Measurements from ENCODE around the gene RPS6KA1. TPM values are rescaled to one million over a fixed set of nuclear protein-coding genes. Genes with fewer than 3 reads are reported as not detected.
"Not testable (repeated sequence)": the region's sequence is repeated elsewhere in the genome, so short reads cannot be mapped to it uniquely, and the experiment has no call there.

RPS6KA1 gene
- total and polyA plus RNA-seq, 10 of the 15 experiments (the other 5 are each of a cell fraction or from before 2014, with no cell fraction given) = 5.0 to 136 (median 91.5) TPM

DNA sequence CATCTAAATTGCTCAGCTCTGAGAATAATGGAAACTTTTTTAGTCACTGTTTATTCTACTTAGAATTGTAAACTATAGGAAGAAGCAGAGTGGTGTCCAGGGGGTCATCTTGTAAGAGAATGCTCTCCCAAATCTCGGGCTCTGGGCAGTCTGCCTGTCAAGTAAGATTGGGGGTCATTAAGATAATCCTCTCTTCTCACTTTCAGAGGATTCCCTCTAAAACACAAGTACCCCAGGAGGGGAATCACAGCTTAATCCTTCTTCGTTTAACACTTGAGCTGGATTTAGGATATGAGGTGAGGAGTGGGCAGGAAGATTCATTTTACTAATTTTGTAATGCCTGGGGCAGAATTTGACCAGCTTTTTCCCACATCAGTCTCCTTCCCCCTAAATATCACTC is 81.2 kb downstream of the RPS6KA1 start (continued):
- TF ChIP-seq ASH2L (IDR thresholded peaks at IDR 0.05; ENCODE audit: borderline replicate concordance, low read depth) = no peak
- no peak for TF ChIP-seq ETV6 (conservative IDR thresholded peaks at IDR 0.05 in 1 of 2, IDR thresholded peaks at IDR 0.05 in 1 of 2; ENCODE audit: borderline replicate concordance in 1 of 2, low read depth in 1 of 2)
- TF ChIP-seq, protein P1, sequence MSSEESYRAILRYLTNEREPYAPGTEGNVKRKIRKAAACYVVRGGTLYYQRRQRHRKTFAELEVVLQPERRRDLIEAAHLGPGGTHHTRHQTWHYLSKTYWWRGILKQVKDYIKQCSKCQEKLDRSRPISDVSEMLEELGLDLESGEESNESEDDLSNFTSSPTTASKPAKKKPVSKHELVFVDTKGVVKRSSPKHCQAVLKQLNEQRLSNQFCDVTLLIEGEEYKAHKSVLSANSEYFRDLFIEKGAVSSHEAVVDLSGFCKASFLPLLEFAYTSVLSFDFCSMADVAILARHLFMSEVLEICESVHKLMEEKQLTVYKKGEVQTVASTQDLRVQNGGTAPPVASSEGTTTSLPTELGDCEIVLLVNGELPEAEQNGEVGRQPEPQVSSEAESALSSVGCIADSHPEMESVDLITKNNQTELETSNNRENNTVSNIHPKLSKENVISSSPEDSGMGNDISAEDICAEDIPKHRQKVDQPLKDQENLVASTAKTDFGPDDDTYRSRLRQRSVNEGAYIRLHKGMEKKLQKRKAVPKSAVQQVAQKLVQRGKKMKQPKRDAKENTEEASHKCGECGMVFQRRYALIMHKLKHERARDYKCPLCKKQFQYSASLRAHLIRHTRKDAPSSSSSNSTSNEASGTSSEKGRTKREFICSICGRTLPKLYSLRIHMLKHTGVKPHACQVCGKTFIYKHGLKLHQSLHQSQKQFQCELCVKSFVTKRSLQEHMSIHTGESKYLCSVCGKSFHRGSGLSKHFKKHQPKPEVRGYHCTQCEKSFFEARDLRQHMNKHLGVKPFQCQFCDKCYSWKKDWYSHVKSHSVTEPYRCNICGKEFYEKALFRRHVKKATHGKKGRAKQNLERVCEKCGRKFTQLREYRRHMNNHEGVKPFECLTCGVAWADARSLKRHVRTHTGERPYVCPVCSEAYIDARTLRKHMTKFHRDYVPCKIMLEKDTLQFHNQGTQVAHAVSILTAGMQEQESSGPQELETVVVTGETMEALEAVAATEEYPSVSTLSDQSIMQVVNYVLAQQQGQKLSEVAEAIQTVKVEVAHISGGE (CRISPR knock-in tag; IDR thresholded peaks at IDR 0.05) = no peak
- no peak for TF ChIP-seq PAX5 (IDR thresholded peaks at IDR 0.05; ENCODE audit: borderline replicate concordance, low read depth, low read length)
- TF ChIP-seq SIX5 (IDR thresholded peaks at IDR 0.05; ENCODE audit: low read depth, low read length, severe bottlenecking) = no peak
- no peak for TF ChIP-seq JUNB (IDR thresholded peaks at IDR 0.05)

DNA sequence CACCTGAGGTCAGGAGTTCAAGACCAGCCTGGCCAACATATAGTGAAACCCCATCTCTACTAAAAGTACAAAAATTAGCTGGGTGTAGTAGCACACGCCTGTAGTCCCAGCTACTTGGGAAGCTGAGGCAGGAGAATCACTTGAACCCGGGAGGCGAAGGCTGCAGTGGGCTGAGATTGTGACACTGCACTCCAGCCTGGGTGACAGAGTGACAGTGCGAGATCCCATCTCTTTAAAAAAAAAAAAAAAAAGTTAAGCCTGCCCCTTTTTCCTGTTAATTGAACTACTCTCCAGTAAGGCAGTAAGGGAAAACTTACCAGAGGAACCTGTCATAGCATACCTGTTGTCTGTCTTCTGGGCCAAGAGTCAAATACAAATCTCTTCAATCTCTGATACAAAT is 83.1 kb downstream of the RPS6KA1 start:
- ChIA-PET SMC1A (ENCODE audit: uncharacterized antibody, unreplicated experiment) (interaction anchor here (1.0 to 3.0 kb wide), 5 partner anchors 8 to 177 kb away, joined by 3 to 21 read pairs (median 9); partner anchors contain the start of gene PIGV), CTCF (interaction anchor here (0.6 to 3.2 kb wide), 6 partner anchors 14 to 199 kb away, joined by 3 to 26 read pairs (median 4); partner anchors contain the start of gene PIGV), POLR2A (interaction anchor here (0.7 to 1.6 kb wide), 4 partner anchors 10 to 131 kb away, joined by 4 to 5 read pairs (median 4); no protein-coding TSS in a partner anchor), RAD21 (ENCODE audit: unreplicated experiment) (interaction anchor here (1.0 kb wide), 1 partner anchor 176 kb away, joined by 3 read pairs; no protein-coding TSS in a partner anchor)
- H3K27me3 ChIP-seq (replicated peaks in 1 of 2; ENCODE audit: control insufficient read depth in 2 of 2, insufficient read depth in 2 of 2, low read length in 1 of 2); H3K79me2 ChIP-seq (ENCODE audit: control insufficient read depth, insufficient read depth, low read length); BruUV-seq (replicated peaks); ATAC-seq; H3K27ac ChIP-seq (ENCODE audit: control insufficient read depth, insufficient read depth); H2AFZ ChIP-seq (ENCODE audit: control insufficient read depth, low read depth, low read length); in situ Hi-C loops (cut with MboI); H3K9ac ChIP-seq (ENCODE audit: control insufficient read depth, insufficient read depth, low read length); H3K4me1 ChIP-seq (ENCODE audit: control insufficient read depth, insufficient read depth, low read length); FAIRE-seq; H3K4me3 ChIP-seq; intact Hi-C loops (cut with micrococcal nuclease; ENCODE audit: unreplicated experiment); H3K4me2 ChIP-seq (ENCODE audit: control insufficient read depth, insufficient read depth); DNase-seq (ENCODE audit: low read depth, low spot score); H4K20me1 ChIP-seq (ENCODE audit: control insufficient read depth, insufficient read depth); H3K36me3 ChIP-seq (ENCODE audit: control insufficient read depth in 2 of 2, insufficient read depth in 2 of 2, low read length in 1 of 2); H3K9me3 ChIP-seq (replicated peaks; ENCODE audit: control insufficient read depth, insufficient read depth, low read length): not testable (repeated sequence)
- 69% methylated on average over 4 of the region's 4 CpGs for WGBS (ENCODE audit: insufficient coverage, insufficient replicate concordance, low lambda C conversion rate, missing lambda C conversion rate)
